GM12892 (cell line): ENCODE results near the gene SOX1.

Experiments used
- DNase-seq: peaks from one replicate; pipeline ENCODE4 v3.0.0; 2011; ENCODE audit not compliant: insufficient read length
- FAIRE-seq: peaks from 2 replicates; lab custom pipeline; 2011; peaks lifted over from hg19 to GRCh38; lab: Jason Lieb, UNC
- POLR2A ChIP-seq: IDR thresholded peaks from 2 replicates; pipeline ENCODE4 v1.6.1; 2011; ENCODE audit warnings: low read depth, low read length, control low read depth
- POLR2AphosphoS5 ChIP-seq: IDR thresholded peaks from 2 replicates; pipeline ENCODE4 v1.6.1; 2011; ENCODE audit warnings: low read depth, low read length, control low read depth
- TAF1 ChIP-seq: IDR thresholded peaks from 2 replicates; pipeline ENCODE4 v1.6.1; 2011; ENCODE audit warnings: low read depth, mild to moderate bottlenecking, control low read depth, low read length, borderline replicate concordance

Gene SOX1

DNA sequence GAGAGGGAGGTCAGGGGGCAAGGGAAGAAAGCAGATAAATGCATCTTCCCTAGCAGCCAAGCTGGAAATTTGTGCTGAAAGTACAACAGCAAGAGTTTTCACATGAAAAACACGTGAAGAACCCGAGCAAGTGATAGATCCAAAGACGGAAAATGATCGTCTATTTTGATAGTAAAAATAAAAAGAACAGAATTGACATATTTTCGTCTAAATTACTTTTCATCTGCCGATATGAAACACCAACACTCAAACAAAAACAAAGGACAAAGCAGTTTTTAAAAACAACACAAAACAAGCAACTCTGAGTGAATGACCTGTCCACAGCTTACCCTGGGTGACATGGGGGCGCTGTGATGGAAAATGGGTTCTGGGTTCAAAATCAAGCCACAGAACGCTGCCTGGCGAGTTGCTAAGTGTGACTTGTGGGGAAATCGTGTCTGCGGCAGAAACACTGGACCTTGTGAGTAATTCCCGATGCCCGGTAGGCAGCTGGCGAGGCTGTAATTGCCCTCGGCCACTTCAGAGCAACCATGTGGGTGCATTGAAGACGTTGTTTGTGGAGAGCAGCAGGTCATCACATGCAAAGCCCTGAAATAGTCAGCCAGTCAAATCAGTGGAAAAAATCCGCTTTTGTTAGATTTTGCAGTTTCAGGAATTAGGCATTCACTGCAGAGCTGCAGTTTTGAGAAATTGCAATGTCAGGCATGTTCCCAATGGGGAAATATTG, 7.4 kb downstream of the SOX1 start:
- TF ChIP-seq POLR2AphosphoS5 (no peak), POLR2A (no peak), TAF1 (no peak)
- no peak for FAIRE-seq
- DNase-seq = no peak

DNA sequence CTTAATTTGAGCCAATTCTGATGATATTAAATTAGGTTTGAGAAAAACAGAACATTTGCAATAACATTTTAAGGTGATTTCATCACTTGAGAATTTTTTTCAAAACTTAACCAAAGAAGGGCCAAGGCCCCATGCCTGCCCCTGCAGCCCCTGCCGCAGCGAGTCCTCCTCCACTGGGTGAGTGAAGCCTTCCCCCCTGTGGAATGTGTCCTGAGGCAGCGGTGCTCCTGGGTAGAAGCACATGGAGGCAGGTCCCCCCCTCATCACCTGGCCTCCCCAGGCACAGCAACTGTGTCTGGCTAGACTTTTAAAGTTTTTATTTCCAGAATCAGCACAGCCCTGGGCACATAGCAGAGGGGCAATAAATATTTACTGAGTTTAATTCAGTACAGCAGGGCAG, 10.8 kb downstream of the SOX1 start:
- no peak for FAIRE-seq
- TF ChIP-seq TAF1 = no peak
- no peak for TF ChIP-seq POLR2AphosphoS5
- no peak for TF ChIP-seq POLR2A
- DNase-seq = no peak

DNA sequence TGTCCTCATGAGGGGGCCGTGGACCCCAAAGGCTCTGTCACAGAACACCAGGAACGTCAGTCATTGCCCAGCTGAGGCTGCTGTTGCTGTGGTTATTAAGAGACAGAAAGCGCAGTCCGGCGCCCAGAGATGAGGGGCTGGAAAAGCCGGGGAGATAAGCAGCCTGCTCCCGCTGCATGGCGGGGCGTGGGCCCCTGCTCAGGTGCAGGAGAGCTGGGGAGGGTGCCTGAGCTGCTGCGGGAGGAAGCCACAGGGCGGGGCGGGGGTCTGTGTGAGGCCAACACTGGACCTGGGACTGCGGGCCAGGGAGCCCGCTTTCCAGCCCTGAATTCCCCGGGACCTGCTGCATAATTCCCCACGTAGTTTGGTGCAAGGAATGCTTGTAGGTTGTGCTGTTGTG, 11.3 kb downstream of the SOX1 start:
- no peak for DNase-seq
- no peak for FAIRE-seq
- TF ChIP-seq POLR2AphosphoS5 = no peak
- no peak for TF ChIP-seq POLR2A
- TF ChIP-seq TAF1 = no peak

DNA sequence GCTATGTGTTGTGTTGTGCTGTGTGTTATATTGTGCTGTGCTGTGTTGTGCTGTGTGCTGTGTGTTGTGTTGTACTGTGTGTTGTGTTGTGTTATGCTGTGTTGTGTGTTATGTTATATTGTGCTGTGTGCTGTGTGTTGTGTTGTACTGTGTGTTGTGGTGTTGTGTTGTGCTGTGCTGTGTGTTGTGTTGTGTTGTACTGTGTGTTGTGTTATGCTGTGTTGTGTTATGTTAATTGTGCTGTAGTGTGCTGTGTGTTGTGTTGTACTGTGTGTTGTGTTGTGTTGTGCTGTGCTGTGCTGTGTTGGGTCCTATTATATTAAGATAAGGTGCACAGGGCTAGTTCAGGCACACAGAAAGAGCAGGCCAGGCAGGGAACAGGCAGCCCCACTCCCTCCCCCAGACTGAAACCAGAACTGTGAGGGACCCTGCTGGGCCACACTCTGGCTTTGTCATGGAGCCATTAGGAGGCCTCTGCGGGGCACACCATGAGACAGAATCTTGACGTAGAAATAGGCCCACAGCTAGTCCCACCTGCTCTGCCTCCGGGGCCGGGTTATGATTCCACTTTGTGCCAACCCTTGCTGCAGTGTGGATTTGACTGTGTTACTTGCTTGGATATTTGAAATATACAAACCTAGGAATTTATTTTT, 12.1 kb downstream of the SOX1 start:
- no peak for DNase-seq
- no peak for FAIRE-seq
- no peak for TF ChIP-seq TAF1
- TF ChIP-seq POLR2A = no peak
- TF ChIP-seq POLR2AphosphoS5 = no peak

DNA sequence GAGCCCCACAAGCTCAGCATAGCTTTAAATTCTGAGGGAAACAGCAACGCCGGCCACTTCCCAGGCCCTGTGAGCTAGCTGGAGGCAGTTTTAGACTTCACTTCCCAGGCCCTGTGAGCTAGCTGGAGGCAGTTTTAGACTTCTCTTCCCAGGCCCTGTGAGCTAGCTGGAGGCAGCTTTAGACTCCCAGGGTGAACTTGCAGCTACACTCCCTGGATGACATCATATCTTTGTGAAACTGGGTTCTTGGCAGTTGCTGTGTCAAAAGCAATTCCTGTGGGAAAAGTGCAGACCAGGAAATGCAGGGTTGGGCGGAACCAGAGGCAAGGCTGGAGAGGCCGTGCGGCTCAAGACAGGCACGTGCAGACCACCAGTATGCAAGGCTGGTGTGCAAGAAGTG, 12.7 kb downstream of the SOX1 start:
- DNase-seq (no peak), FAIRE-seq (no peak)
- TF ChIP-seq POLR2A = no peak
- TF ChIP-seq POLR2AphosphoS5 = no peak
- TF ChIP-seq TAF1 = no peak

DNA sequence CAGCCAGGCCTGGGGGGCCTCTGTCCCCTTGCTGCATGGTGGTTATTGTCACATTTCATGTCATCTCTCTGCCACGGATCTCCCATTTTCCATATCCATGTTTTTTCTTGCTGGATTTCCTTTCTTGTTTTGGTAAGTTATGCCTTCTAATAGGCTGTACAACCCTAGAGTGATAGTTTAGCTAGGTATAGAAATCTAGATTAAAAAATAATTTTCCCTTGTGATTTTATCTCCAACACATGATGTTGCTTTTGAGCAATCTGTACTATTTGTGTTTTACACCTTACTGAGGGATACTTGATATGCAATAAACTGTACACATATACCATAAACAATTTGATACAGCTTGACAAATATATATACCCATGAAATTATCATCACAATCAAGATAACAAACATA, 17.0 kb downstream of the SOX1 start:
- DNase-seq (no peak), FAIRE-seq (no peak)
- TF ChIP-seq POLR2AphosphoS5 = no peak
- no peak for TF ChIP-seq POLR2A
- TF ChIP-seq TAF1 = no peak

DNA sequence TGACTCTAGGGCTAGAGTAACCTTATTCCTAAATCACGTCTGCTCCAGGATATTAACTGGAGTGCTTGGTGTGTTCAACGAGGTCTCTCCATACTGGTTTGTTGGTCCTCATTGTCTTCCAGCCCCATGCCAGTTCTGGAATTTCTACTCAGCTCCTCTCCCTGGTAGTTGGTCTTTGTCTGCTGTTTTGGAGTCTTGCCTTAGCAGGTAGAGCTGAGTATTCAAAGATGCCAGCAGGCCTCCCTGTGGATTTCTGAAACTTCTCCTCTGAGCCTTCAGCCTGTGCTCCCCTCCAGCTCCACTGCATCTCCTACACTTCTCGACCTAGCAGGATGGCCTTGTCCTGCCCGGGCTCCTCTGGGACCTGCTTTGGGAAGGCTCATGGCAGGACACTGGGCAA, 25.5 kb downstream of the SOX1 start:
- DNase-seq (no peak), FAIRE-seq (no peak)
- TF ChIP-seq POLR2AphosphoS5 (no peak), TAF1 (no peak), POLR2A (no peak)

DNA sequence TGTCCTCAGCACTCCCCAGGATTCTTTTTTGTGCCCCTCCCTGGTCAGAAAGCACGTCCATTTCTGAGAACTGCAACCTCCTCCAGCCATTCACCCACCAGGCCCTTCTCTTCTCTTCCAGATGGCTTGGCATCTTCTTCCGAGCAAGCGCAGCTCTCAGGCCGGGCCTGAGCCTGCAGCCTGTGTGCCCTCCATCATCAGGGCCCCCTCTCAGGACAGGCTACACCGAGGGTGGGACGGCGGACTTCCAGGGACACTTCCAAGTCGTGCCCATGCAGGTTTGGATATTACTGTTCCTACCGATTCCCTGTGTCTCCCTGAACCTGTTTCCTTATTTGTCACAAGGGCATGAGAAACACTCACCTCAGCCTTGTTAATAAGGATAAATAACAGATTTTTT, 28.4 kb downstream of the SOX1 start:
- DNase-seq = no peak
- TF ChIP-seq TAF1 = no peak
- TF ChIP-seq POLR2AphosphoS5 = no peak
- TF ChIP-seq POLR2A = no peak
- no peak for FAIRE-seq

DNA sequence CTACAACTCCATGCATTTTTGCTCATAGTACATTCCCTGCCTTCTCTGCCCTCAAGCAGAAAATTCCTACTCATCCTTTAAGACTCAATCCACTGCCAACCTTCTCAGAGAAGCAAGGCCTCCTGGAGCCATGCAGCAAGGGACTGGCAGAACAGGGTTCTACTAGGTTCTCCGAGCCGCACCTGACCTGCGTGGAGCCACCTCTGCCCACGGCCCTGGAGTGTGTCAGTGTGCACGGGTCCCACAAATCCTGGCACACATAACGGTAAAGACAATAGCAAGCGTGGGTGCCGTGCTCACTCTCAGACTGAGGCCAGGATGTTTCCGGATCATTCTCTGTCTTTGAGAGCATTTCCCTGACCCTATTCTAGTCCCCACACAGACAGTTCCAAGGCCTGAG, 30.0 kb downstream of the SOX1 start:
- no peak for TF ChIP-seq POLR2A
- TF ChIP-seq POLR2AphosphoS5 = no peak
- TF ChIP-seq TAF1 = no peak
- FAIRE-seq (no peak), DNase-seq (no peak)

DNA sequence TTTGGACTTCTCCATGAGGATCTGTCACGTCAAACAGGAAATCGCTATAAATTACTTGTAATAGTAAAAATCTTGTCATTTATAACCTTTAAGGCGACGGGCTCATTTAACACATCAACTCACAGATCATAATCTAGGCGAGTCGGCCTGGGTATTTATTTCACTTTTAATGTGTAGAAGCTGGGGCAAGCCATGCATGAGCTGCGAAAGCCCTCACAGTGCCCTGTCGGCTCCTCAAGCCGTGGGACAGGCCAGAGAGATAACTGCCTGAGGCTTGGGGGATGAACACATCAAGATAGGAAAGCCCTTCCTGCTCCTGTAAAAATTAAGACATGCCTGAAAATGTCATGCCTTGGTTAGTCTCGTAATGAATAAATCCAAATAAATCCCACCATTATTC, 30.8 kb downstream of the SOX1 start:
- TF ChIP-seq TAF1 = no peak
- no peak for TF ChIP-seq POLR2A
- TF ChIP-seq POLR2AphosphoS5 = no peak
- FAIRE-seq = no peak

DNA sequence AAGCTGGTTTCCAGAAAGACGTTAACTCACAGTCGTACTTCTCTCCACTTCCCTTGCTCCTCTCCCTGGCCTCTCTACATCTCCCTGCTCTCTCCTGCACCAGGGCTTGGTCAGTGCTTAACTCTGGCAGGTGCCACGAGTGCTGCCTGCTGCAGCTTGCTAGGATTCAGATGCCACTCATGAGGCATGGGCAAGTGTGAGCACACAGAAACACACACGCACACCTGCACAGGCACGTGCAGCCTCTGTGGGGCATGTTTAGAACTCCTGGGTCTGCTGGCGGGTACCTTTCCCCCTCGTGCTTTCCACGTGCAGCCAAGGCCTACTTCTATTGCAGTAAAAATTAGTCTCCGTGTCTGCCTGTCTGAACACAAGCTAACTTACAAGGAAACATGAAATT, 31.8 kb downstream of the SOX1 start:
- DNase-seq (no peak), FAIRE-seq (no peak)
- no peak for TF ChIP-seq POLR2AphosphoS5
- TF ChIP-seq TAF1 = no peak
- no peak for TF ChIP-seq POLR2A

More for the DNA sequence above, 30.8 kb downstream of the SOX1 start:
- no peak for DNase-seq

DNA sequence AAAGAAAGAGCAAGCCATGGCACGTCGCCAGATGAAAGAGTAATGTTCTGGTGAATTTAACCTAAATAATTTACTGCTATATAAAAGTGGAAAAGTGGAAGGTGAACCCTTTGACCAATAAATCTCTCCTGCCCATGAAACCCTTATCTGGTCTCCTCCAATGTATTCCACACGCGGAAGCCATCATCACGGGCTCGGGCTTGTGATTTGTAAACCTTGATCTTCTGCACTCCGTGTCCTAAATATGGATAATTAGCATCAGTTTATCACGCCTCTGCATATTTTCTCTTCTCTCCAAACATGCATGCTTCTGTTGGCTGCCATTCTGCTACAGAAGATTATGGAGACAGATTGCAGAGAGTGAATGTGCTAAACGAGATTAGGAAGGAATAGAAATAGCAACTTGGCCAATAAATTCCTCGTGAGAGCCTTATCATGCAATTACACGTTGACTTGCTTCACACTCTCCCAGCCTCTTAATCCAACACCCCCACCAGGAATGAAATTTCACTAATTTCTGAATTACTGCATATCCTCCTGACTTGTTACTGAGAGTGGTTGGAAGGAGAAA, 34.5 kb downstream of the SOX1 start:
- TF ChIP-seq POLR2AphosphoS5 (no peak), TAF1 (no peak), POLR2A (no peak)
- no peak for FAIRE-seq
- no peak for DNase-seq

DNA sequence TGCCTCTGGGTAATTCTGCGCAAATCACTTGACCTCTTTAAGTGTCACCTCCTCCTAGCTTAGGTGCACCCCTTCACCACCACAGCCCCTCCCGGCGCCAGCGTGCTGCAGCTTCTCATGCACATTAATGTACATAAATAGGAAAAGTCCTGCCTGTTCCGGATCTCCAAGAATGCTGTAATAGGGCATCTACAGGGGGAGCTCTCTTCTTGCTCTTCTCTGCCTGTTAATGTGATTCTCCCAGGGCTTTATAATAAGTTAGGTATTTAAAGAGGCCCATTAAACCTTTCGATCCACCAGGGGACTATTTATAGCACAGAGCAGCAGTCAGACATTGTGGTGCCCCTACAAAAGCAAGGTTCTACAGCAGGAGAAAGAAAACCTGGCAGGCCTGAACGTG, 35.3 kb downstream of the SOX1 start:
- DNase-seq (no peak), FAIRE-seq (no peak)
- no peak for TF ChIP-seq POLR2AphosphoS5
- TF ChIP-seq TAF1 = no peak
- no peak for TF ChIP-seq POLR2A
